HG03521 (cell line): ENCODE results near the gene OTP.

Experiments used
- ATAC-seq: cut with Tn5 transposase; IDR thresholded peaks from one replicate; pipeline ENCODE4 v1.9.1; 2021; ENCODE audit warnings: mild to moderate bottlenecking, moderate library complexity; ENCODE audit not compliant: unreplicated experiment

Gene OTP

DNA sequence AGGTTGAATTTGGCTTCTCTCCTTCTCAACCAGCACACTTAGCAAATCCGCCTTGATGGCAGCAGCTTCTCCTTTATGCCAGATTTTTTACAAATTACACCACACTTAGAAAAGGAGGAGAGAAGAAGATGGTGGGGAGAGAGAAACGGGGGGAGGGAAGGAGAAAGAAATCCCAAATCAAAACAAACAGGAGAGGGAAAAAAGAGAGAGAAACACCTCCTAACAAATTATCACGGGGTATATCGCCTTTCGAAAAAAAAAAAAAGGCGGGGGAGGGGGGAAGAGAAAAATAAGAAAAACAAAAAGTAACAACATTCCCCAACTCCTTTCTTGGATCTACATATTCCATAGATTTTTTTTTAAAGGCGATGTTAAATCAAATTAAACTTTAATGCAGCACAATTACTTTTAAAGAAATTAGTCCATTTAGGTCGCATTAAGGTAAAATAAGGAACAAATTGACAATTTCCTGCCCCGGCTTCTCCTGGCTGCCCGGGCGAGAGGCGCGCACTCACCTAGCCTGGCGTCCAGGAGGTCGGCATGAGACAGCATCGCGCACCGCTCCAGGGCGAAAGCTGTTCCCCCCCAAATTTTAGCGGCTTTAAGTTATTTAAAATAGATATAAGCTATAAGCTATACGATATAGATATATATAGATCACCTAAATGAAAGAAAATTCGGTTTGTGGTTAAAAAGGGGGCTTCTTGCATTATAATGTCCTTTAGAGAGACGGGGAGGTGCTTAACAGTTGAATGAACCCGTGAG is at the start of gene OTP:
Gene OTP, minus strand, starts transcription at position 716 of the 765 bp plus-strand sequence. Its CDS starts 164 bp downstream, at position 552.
- ATAC-seq = no peak

- ATAC-seq = no peak
Measured at GRCh38 chr5:77683171-77683732, 44.7 kb upstream of the OTP start.

DNA sequence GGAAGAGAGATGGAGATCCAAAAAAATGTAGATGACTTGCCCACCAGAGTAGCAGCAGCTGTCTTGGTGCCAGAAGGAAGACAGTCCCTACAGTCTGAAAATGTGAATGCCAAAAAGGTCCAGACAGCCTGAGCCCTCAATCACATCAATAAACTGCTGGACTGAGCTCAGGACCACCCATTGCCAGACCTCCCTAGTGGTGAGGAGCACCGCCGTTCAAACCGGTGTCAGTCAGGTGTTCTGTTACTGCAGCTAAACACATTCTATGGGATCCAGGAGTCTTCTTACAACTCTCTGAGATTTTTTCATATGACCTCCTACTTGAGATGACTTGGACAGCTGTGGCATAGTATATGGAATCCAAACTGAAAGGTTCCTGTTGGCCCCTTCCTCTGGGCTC is 32.0 kb upstream of the OTP start:
- ATAC-seq = no peak

DNA sequence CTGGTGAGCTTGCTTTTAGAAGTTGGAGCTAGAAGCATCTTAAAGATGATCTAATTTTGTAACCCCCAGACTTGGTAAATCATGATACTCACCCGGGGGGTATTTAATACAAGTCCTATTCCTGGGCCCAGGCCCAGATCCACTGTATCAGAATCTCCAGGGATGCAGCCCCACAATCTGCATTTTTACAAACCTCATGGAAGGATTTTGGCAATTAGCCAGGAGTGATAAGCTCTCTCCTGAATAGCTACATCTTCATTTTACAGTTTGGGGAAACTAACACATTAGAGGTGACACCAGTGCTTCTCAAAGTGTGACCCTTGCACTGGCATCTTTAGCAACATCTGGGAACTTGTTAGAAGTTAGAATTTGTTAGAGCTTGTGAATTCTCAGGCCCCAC is 31.2 kb upstream of the OTP start:
- ATAC-seq = no peak

- ATAC-seq = no peak
Measured at GRCh38 chr5:77663090-77663863, 24.8 kb upstream of the OTP start.

DNA sequence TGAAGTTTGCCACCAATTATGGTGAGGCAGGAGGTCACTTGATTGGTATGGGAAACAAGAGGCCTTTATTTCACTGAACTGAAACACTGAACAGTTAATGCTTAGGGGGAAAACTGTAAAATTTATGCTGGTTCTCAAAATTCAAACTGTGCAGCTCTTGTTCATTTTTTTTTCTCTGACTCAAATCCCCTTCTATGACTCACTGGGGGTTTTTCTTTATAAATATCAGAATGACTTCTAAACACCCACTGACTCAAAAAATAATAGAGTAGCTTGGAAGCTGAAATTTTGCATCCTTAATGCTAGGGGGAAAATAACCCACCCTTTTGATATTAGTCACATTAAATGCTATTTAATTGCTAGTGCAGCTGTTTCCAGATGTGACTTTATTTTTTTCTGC is 24.1 kb upstream of the OTP start:
- no peak for ATAC-seq

DNA sequence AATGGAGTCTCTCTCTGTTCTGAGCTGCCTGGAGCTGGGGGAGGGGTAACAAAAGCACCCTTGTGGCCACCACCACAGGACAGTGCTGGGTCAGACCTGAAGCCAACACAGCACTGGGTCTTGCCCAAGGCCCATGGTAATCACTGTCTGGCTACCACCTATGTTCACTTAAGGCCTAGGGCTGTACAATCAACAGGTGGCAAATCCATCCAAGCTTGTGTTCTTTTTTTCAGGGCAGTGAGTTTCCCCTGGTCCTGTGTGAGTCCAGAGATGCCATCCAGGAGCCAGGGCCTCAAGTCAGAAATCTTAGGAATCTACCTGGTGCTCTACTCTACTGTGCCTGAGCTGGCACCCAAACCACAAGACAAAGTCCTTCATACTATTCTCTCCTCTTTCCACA is 20.1 kb upstream of the OTP start:
- no peak for ATAC-seq

DNA sequence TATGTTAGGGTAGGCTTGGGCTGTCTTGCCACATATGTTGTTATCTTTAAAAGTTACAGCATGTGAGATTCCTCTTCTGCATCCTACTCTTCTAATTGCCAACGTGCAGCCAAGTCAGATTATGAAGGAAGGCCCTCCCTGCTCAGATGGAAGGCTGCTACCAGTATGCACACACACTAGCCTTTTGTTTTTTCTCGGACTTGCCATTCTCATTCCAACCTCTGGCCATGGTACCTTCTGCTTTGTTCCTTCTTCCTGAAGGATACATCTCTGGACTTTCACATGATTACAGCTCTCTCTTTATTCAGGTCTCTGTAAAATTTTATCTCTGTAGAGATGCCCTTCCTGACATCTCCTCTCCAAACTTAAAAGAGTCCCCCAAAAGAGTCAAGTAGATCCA is 12.8 kb upstream of the OTP start:
- ATAC-seq = no peak

DNA sequence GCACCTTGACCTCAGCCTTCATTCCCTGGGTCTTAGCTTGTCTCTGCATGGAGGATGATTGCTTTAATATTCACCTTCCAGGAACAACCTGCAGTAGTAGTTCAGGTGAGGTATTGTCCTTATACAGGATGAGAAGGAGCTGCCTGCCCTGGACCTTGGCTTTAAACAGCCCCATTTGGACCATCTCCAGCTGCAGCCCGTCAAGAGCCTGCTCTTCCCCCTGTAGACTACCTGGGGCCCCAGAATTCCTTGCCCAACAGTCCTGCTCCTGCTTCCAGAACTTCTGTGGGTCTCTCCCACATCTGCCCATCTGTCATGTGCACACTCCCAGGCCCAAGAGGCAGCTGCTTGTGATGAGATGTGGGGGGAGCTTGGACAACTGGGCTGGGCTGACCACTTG is 12.2 kb upstream of the OTP start:
- ATAC-seq = no peak

DNA sequence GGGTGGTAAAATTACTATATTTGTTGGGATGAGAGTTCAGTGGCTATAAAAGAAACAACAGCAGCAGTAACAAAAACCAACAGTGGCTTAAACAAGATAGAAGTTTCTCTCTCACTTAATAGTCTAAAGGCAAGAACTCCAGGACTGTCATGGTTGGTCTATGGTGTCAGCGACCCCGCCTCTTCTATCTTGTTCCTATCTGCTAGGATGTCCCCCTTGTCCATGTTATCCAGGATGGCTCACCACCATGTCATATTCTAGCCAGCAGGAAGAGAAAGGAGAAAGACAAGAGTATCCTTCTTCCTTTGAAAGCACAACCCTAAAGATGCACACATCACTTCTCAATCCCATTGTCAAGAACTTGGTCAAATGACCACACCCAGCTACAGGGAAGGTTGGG is 11.3 kb upstream of the OTP start:
- no peak for ATAC-seq

DNA sequence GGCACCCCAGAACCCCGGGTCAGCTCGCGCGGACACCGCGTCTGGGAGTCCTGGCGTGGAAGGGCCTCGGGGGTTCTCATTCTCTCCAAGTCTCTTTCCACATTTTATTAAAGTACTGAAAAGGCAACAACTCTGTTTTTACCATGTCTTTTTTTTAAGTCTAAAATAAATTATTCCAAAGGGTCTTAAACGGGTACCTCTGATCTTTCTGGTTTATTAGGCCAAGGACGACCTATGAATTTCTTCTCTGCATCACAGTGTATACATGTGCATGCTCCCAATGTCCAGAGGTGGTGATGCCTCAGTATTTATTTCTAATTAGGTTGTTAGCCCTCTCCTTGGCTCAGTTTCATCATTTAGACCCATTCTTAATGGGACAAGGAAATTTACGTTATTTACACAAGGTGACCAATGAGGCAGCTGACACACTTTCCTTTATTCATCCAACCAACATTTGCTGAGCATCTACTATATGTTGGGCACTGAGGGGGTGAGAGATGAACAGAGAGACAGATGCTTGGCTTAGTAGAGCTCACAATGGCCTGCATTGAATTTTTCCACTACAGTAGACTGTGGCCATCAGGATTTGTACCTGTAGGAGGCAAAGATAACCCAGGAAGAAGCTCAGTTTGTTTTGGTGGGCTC is 7.6 kb upstream of the OTP start:
- ATAC-seq = no peak

GRCh38 chr5:77645158-77645994 is 6.9 kb upstream of the OTP start:
- ATAC-seq = no peak

DNA sequence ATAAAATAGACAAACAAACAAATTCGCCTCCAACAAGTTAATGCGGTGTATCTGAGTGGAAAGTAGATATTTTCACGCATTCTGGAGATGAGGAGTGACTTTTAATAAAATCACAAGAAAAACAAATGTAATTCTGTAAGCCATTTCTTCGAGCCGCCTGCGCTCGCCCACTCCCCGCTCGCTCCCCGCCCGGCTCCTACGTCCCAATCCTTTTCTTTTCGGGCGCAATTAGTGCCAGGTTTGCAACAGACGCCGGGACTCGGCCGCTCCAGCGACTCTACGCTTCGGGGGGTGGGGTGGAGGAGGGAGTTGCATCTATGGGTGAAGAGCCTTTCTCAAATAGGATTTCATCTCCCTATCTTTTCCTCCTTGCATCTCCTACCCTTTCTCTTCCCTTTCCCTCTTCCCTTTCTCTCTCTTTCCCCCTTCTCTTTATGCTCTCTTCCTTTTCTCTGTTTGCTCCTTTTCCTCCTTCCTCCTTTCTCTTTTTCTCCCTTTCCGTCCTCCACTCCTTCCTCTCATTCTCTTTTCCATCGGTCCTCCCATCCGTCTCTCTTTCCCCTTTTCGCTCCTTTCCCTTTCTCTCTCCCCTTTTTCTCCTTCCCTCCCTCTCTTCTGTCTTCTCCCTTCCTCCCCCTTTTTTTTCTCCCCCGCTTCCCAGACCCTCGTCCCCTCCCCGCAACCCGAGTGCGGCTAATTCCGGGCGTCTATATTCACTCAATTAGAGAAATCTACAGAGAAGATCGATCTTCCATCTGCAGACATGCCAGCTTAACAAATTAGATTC is 6.1 kb upstream of the OTP start:
- no peak for ATAC-seq

- no peak for ATAC-seq
Measured at GRCh38 chr5:77643654-77644370, 5.3 kb upstream of the OTP start.

GRCh38 chr5:77642738-77643653 is 4.5 kb upstream of the OTP start:
- ATAC-seq = no peak

GRCh38 chr5:77641963-77642737 is 3.6 kb upstream of the OTP start:
- no peak for ATAC-seq

GRCh38 chr5:77641397-77641943 is 3.0 kb upstream of the OTP start:
- ATAC-seq = no peak
